Body of pancreas (tissue), 4 donors: ENCODE data around the gene CD82. TPM values are rescaled to one million over a fixed set of nuclear protein-coding genes. Genes with fewer than 3 reads are reported as not detected.

ENCODE experiments used
- ATAC-seq: fragments of 150-250 bp; one replicate; pipeline ENCODE4 v1.9.1; 2016
- DNase-seq, 4 donors: peaks; one replicate each; pipeline ENCODE4 v3.0.0-alpha.2; 2019
- H3K27ac ChIP-seq, 4 donors: fragments of 200-600 bp; sonication (generic); 1 replicate in 3 of 4; 2 replicates in 1 of 4; pipeline versions ENCODE4 v1.5.1 to v1.6.1; 2016 to 2019; ENCODE audit warnings: mild to moderate bottlenecking in 1 of 4, mixed read lengths in 1 of 4, moderate library complexity in 1 of 4
- H3K27me3 ChIP-seq, 2 donors: fragments of 200-600 bp; sonication (generic); one replicate each; pipeline ENCODE4 v1.6.0; 2016; ENCODE audit warnings: mild to moderate bottlenecking in 1 of 2
- H3K36me3 ChIP-seq, 2 donors: fragments of 200-600 bp; sonication (generic); replicated peaks in 1 of 2; 2 replicates each; pipeline ENCODE4 v1.5.1; 2016; ENCODE audit warnings: low read depth in 2 of 2; ENCODE audit not compliant: insufficient read depth in 1 of 2
- H3K4me1 ChIP-seq: fragments of 200-600 bp; sonication (generic); one replicate; pipeline ENCODE4 v1.6.0; 2016
- H3K4me3 ChIP-seq, 2 donors: fragments of 200-600 bp; sonication (generic); 1 replicate in 1 of 2; 2 replicates in 1 of 2; pipeline ENCODE4 v1.5.1; 2016 to 2019
- H3K9me3 ChIP-seq, 3 donors: fragments of 200-600 bp; sonication (generic); 1 replicate in 2 of 3; 2 replicates in 1 of 3; pipeline ENCODE4 v1.5.1; 2016
- CTCF ChIP-seq, 7 experiments: fragments of 450-650 bp in 4 of 7; fragments of 200-600 bp in 3 of 7; sonication (generic) in 3 of 7; IDR thresholded peaks; one replicate each; pipeline ENCODE4 v1.5.1; 2016 to 2019; ENCODE audit warnings: antibody characterized with exemption in 7 of 7
- POLR2A ChIP-seq, 3 donors: fragments of 450-650 bp; IDR thresholded peaks; one replicate each; pipeline ENCODE4 v1.6.1; 2016; ENCODE audit warnings: antibody characterized with exemption in 3 of 3, mild to moderate bottlenecking in 2 of 3
- WGBS, 2 donors: methylation state at CpG; one replicate each; pipeline ENCODE4 v1.1.5; 2017; 5-methylcytosine and 5-hydroxymethylcytosine counted together
- intact Hi-C: fragments of 100-400 bp; cut with DNase I; formaldehyde crosslinking; loops from one replicate; pipeline ENCODE4 v1.15.1; 2023
- total RNA-seq, 2 donors: library from RNA; depleted of rRNA; stranded (reverse); fragments of >200 nt; gene quantifications; one replicate each; pipeline ENCODE4 v1.1.0, GENCODE V29; 2016

CD82 gene
- total RNA-seq, 2 donors from 2014 or later, result 11.4 to 13.5 TPM

DNA sequence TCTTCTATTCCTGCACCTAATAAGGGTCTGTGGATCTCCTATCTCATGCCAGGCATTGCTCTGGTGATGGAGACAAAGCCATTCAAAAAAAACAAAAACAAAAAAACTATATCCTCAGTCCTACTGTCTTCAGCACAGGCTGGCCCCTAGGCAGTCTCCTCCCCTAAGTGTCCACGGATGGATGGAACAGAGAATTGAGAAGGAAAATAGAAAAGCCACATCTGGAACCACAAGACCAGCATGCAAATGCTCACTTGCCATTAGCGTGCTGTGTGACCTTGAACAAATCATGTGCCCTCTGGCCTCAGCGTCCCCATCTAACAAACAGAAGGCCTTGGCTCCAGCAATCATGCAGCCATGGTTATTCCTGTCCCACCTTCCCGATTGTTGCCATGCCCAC is 32.7 kb upstream of the CD82 start:
- H3K27me3 ChIP-seq, result no peaks in the 10 kb centered on the region
- ATAC-seq, result no peak
- no peak for DNase-seq
- intact Hi-C loops, result loop anchor here (10.0 kb wide), 1 partner anchor 418 kb away; no protein-coding TSS in a partner anchor
- no peak overlapping the region for H3K27ac ChIP-seq
- H3K36me3 ChIP-seq, result no peaks in the 10 kb centered on the region
- no peak overlapping the region for H3K4me3 ChIP-seq
- TF ChIP-seq POLR2A (IDR thresholded peaks at IDR 0.05) (no peak), CTCF (IDR thresholded peaks at IDR 0.05) (no peak)
- WGBS, 2 donors, result 17 to 35% methylated on average over 4 of the region's 4 CpGs
- no peaks in the 10 kb centered on the region for H3K9me3 ChIP-seq
- no peaks in the 10 kb centered on the region for H3K4me1 ChIP-seq

- H3K36me3 ChIP-seq, result no peaks in the 10 kb centered on the region
- no peak overlapping the region for H3K4me3 ChIP-seq
- no peaks in the 10 kb centered on the region for H3K4me1 ChIP-seq
- intact Hi-C loops, result loop anchor here (10.0 kb wide), 1 partner anchor 419 kb away; no protein-coding TSS in a partner anchor
- no peak for DNase-seq
- H3K9me3 ChIP-seq, result no peaks in the 10 kb centered on the region
- 56 to 57% methylated on average over 5 of the region's 5 CpGs for WGBS, 2 donors
- H3K27me3 ChIP-seq, result no peaks in the 10 kb centered on the region
- H3K27ac ChIP-seq, result no peak overlapping the region
- no peak for ATAC-seq
- TF ChIP-seq POLR2A (IDR thresholded peaks at IDR 0.05) (no peak), CTCF (IDR thresholded peaks at IDR 0.05) (no peak)
Measured at GRCh38 chr11:44533921-44534711, 31.3 kb upstream of the CD82 start.

- no peak overlapping the region for H3K27ac ChIP-seq
- no peak for DNase-seq
- no peaks in the 10 kb centered on the region for H3K27me3 ChIP-seq
- H3K4me1 ChIP-seq, result no peaks in the 10 kb centered on the region
- 54 to 55% methylated on average over 11 to 16 of the region's 16 CpGs for WGBS, 2 donors
- no peaks in the 10 kb centered on the region for H3K36me3 ChIP-seq
- no peaks in the 10 kb centered on the region for H3K9me3 ChIP-seq
- H3K4me3 ChIP-seq, result no peak overlapping the region
- ATAC-seq, result no peak
- intact Hi-C loops, result loop anchor here (5.0 to 10.0 kb wide), 2 partner anchors 248 to 421 kb away; no protein-coding TSS in a partner anchor
- TF ChIP-seq CTCF (IDR thresholded peaks at IDR 0.05) (no peak), POLR2A (IDR thresholded peaks at IDR 0.05) (no peak)
Measured at GRCh38 chr11:44535191-44535980, 30.1 kb upstream of the CD82 start.

DNA sequence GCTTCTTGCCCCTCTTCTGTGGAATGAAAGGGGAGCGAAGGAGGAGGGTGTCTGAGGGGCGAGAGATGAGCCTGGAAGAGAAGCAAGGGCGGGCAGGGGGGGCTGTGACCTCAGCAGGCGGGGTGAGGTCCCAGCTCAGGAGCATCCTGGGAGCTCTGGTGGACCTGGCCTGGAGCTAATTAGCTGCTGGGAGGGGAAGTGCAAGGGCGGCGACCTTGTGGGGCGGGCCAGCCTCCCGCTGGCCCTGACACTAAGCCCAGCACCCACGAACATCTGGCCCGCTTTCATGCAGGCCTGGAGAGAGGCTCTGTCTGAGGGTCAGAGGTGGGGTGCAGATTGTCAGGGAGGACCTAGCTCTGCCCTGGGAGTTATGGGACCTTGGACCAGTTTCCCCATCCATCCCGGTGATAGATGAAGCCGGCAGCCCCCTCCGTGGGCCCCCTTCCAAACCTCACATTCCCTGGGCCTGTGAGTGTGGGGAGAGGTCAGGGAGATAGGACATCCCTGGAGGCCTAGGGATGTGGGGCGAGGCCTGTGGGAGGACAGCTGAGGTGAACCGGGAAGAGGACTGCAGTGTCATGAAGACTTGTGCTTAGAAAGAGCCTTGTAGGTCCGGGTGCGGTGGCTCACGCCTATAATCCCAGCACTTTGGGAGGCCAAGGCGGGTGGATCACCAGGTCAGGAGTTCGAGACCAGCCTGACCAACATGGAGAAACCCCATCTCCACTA is 28.5 kb upstream of the CD82 start:
- no peak overlapping the region for H3K27ac ChIP-seq
- H3K36me3 ChIP-seq, result no peaks in the 10 kb centered on the region
- no peak for ATAC-seq
- 63 to 77% methylated on average over 14 to 20 of the region's 20 CpGs for WGBS, 2 donors
- no peak overlapping the region for H3K4me3 ChIP-seq
- no peaks in the 10 kb centered on the region for H3K4me1 ChIP-seq
- no peaks in the 10 kb centered on the region for H3K27me3 ChIP-seq
- intact Hi-C loops, result loop anchor here (5.0 to 10.0 kb wide), 2 partner anchors 250 to 422 kb away; no protein-coding TSS in a partner anchor
- TF ChIP-seq CTCF (IDR thresholded peaks at IDR 0.05), result no peak
- TF ChIP-seq POLR2A (IDR thresholded peaks at IDR 0.05), result no peak
- no peaks in the 10 kb centered on the region for H3K9me3 ChIP-seq
- DNase-seq, result no peak
